Fibroblast of lung (primary cell): Measurements from ENCODE around the gene SAP30BP. TPM values are rescaled to one million over a fixed set of nuclear protein-coding genes. Genes with fewer than 3 reads are reported as not detected.

Source experiments
- DNase-seq, 2 donors: peaks; one replicate each; pipeline versions ENCODE4 v3.0.0 to v3.0.0-alpha.2; 2010; ENCODE audit warnings: low read depth in 2 of 2
- H2AFZ ChIP-seq: 2 replicates; pipeline ENCODE4 v1.5.1; 2012; ENCODE audit warnings: low read length, control low read depth, inconsistent platforms
- H3K27ac ChIP-seq: 2 replicates; pipeline ENCODE4 v1.5.1; 2011; ENCODE audit warnings: low read length, control low read depth; ENCODE audit not compliant: insufficient read depth
- H3K27me3 ChIP-seq: 2 replicates; pipeline ENCODE4 v1.5.1; 2011; ENCODE audit warnings: mild to moderate bottlenecking, low read length; ENCODE audit not compliant: control insufficient read depth, insufficient read depth
- H3K36me3 ChIP-seq: 2 replicates; pipeline ENCODE4 v1.5.1; 2011; ENCODE audit warnings: low read length; ENCODE audit not compliant: control insufficient read depth, insufficient read depth
- H3K4me1 ChIP-seq: 2 replicates; pipeline ENCODE4 v1.5.1; 2011; ENCODE audit warnings: low read length; ENCODE audit not compliant: control insufficient read depth, insufficient read depth; ENCODE audit errors: extremely low read depth
- H3K4me2 ChIP-seq: 2 replicates; pipeline ENCODE4 v1.5.1; 2011; ENCODE audit warnings: low read length, control low read depth; ENCODE audit not compliant: insufficient read depth; ENCODE audit errors: extremely low read depth
- H3K4me3 ChIP-seq, 4 experiments: fragments of 200-600 bp in 1 of 4; sonication (generic) in 1 of 4; replicated peaks in 1 of 4; 2 replicates each; pipeline ENCODE4 v1.5.1; 2011 to 2016; ENCODE audit warnings: low read length in 4 of 4, low read depth in 3 of 4, mild to moderate bottlenecking in 3 of 4, control low read depth in 2 of 4, inconsistent platforms in 1 of 4, mixed read lengths in 1 of 4; ENCODE audit not compliant: insufficient read depth in 1 of 4; ENCODE audit errors: control extremely low read depth in 1 of 4
- H3K79me2 ChIP-seq: 2 replicates; pipeline ENCODE4 v1.5.1; 2012; ENCODE audit warnings: mild to moderate bottlenecking, low read length, inconsistent platforms; ENCODE audit not compliant: control insufficient read depth, insufficient read depth
- H3K9ac ChIP-seq: 2 replicates; pipeline ENCODE4 v1.5.1; 2011; ENCODE audit warnings: mild to moderate bottlenecking, low read length, control low read depth; ENCODE audit not compliant: insufficient read depth
- H3K9me3 ChIP-seq: 2 replicates; pipeline ENCODE4 v1.5.1; 2012; ENCODE audit warnings: low read depth, low read length; ENCODE audit not compliant: control insufficient read depth, insufficient read depth
- H4K20me1 ChIP-seq: 2 replicates; pipeline ENCODE4 v1.5.1; 2011; ENCODE audit warnings: low read length; ENCODE audit not compliant: control insufficient read depth, insufficient read depth; ENCODE audit errors: extremely low read depth
- CTCF ChIP-seq, 2 donors: IDR thresholded peaks in 1 of 2; conservative IDR thresholded peaks in 1 of 2; 1 replicate in 1 of 2; 2 replicates in 1 of 2; pipeline ENCODE4 v1.5.1; 2011 to 2012; ENCODE audit warnings: low read length in 2 of 2, control low read depth in 1 of 2, inconsistent platforms in 1 of 2, low read depth in 1 of 2, mild to moderate bottlenecking in 1 of 2
- EZH2 ChIP-seq: IDR thresholded peaks from 2 replicates; pipeline ENCODE4 v1.5.1; 2012; ENCODE audit warnings: low read length, control low read depth, mild to moderate bottlenecking; ENCODE audit errors: missing control alignments
- polyA plus RNA-seq, 2 donors: library from polyadenylated mRNA; depleted of rRNA in 1 of 2; stranded (reverse) in 1 of 2; unstranded in 1 of 2; fragments of >200 nt; gene quantifications; 2 replicates each; pipeline ENCODE4 v1.2.1, GENCODE V29; 2011 to 2012; ENCODE audit warnings: missing spikeins in 1 of 2
- total RNA-seq: library from RNA; depleted of rRNA; stranded (reverse); fragments of >200 nt; gene quantifications from 2 replicates; pipeline ENCODE4 v1.2.1, GENCODE V29; 2014

The SAP30BP gene
- total and polyA plus RNA-seq, 2 donors (not counting 1 experiment from before 2014, with no cell fraction given), result 43.9 to 61.0 TPM

- H2AFZ ChIP-seq, result no peak overlapping the region
- no peak overlapping the region for H3K9ac ChIP-seq
- no peak for DNase-seq
- H3K4me2 ChIP-seq, result no peak overlapping the region
- H4K20me1 ChIP-seq, result no peaks in the 10 kb centered on the region
- H3K36me3 ChIP-seq, result no peaks in the 10 kb centered on the region
- H3K27me3 ChIP-seq, result no peaks in the 10 kb centered on the region
- no peak overlapping the region for H3K4me3 ChIP-seq
- H3K27ac ChIP-seq, result no peak overlapping the region
- H3K4me1 ChIP-seq, result no peaks in the 10 kb centered on the region
- H3K79me2 ChIP-seq, result no peaks in the 10 kb centered on the region
- no peaks in the 10 kb centered on the region for H3K9me3 ChIP-seq
- TF ChIP-seq CTCF (conservative IDR thresholded peaks at IDR 0.05 in 1 of 2, IDR thresholded peaks at IDR 0.05 in 1 of 2; ENCODE audit: low read depth in 1 of 2, low read length in 2 of 2) (no peak), EZH2 (no peak)
These were observed 90.0 kb downstream of the SAP30BP start for GRCh38 chr17:75757086-75757681.

Other genes with a start within 250 kb of the SAP30BP start
- gene TMEM94, start 210.7 kb upstream of the SAP30BP start, total RNA-seq, result 19.8 and 35.0 TPM in 2 replicates
- gene TMEM94, start 210.7 kb upstream of the SAP30BP start, polyA plus RNA-seq, result 18.3 and 25.2 TPM in 2 replicates
- gene CASKIN2, start 151.8 kb upstream of the SAP30BP start, total RNA-seq, result 4.9 and 8.3 TPM in 2 replicates
- 3.4 and 4.5 TPM in 2 replicates for gene CASKIN2, start 151.8 kb upstream of the SAP30BP start, polyA plus RNA-seq
- gene TSEN54, start 150.8 kb upstream of the SAP30BP start, total RNA-seq, result 7.8 and 10.0 TPM in 2 replicates
- 5.3 and 10.1 TPM in 2 replicates for gene TSEN54, start 150.8 kb upstream of the SAP30BP start, polyA plus RNA-seq
- 0.26 and 0.33 TPM in 2 replicates for gene LLGL2, start 141.6 kb upstream of the SAP30BP start, total RNA-seq
- gene LLGL2, start 141.6 kb upstream of the SAP30BP start, polyA plus RNA-seq, result 0.02 and 0.03 TPM in 2 replicates
- 4.6 and 14.4 TPM in 2 replicates for gene MYO15B, start 79.5 kb upstream of the SAP30BP start, total RNA-seq
- gene MYO15B, start 79.5 kb upstream of the SAP30BP start, polyA plus RNA-seq, result 0.17 and 0.49 TPM in 2 replicates
- gene SMIM5, start 33.9 kb upstream of the SAP30BP start, total RNA-seq, result under 0.01 and 0.17 TPM in 2 replicates
- gene SMIM5, start 33.9 kb upstream of the SAP30BP start, polyA plus RNA-seq, result 0.05 TPM in 1 of 2 replicates, not detected in the other
- gene RECQL5, start 184 bp upstream of the SAP30BP start, total RNA-seq, result 18.5 and 26.3 TPM in 2 replicates
- 8.4 and 9.9 TPM in 2 replicates for gene RECQL5, start 184 bp upstream of the SAP30BP start, polyA plus RNA-seq
- 0.17 and 0.26 TPM in 2 replicates for gene ITGB4, start 54.1 kb downstream of the SAP30BP start, total RNA-seq
- gene ITGB4, start 54.1 kb downstream of the SAP30BP start, polyA plus RNA-seq, result 0.17 and 0.58 TPM in 2 replicates
- gene GALK1, start 97.9 kb downstream of the SAP30BP start, total RNA-seq, result 36.7 and 62.8 TPM in 2 replicates
- 8.6 and 10.2 TPM in 2 replicates for gene GALK1, start 97.9 kb downstream of the SAP30BP start, polyA plus RNA-seq
- gene UNK, start 117.5 kb downstream of the SAP30BP start, total RNA-seq, result 11.3 and 15.0 TPM in 2 replicates
- gene UNK, start 117.5 kb downstream of the SAP30BP start, polyA plus RNA-seq, result 15.2 and 18.0 TPM in 2 replicates
- 1.5 TPM in 2 replicates for gene UNC13D, start 177.1 kb downstream of the SAP30BP start, total RNA-seq
- gene UNC13D, start 177.1 kb downstream of the SAP30BP start, polyA plus RNA-seq, result 0.12 and 0.22 TPM in 2 replicates
- gene WBP2, start 188.0 kb downstream of the SAP30BP start, total RNA-seq, result 20.5 and 39.5 TPM in 2 replicates
- gene WBP2, start 188.0 kb downstream of the SAP30BP start, polyA plus RNA-seq, result 53.4 and 56.1 TPM in 2 replicates
- 16.0 and 18.2 TPM in 2 replicates for gene TRIM47, start 211.2 kb downstream of the SAP30BP start, total RNA-seq
- 2.2 and 4.8 TPM in 2 replicates for gene TRIM47, start 211.2 kb downstream of the SAP30BP start, polyA plus RNA-seq
- gene TRIM65, start 229.6 kb downstream of the SAP30BP start, total RNA-seq, result 15.9 and 17.2 TPM in 2 replicates
- gene TRIM65, start 229.6 kb downstream of the SAP30BP start, polyA plus RNA-seq, result 4.3 TPM in 2 replicates
- 30.8 and 36.0 TPM in 2 replicates for gene MRPL38, start 237.5 kb downstream of the SAP30BP start, total RNA-seq
- 19.3 and 29.7 TPM in 2 replicates for gene MRPL38, start 237.5 kb downstream of the SAP30BP start, polyA plus RNA-seq